Trophoblast cell (in vitro differentiated cells and primary cell): ENCODE results near the gene CHRND.

Source experiments
- DNase-seq, 2 donors: peaks; one replicate each; pipeline ENCODE4 v3.0.0-alpha.2; 2016
- H2AFZ ChIP-seq: 2 replicates; pipeline ENCODE4 v1.6.1; 2013; ENCODE audit warnings: low read length, moderate library complexity, mild to moderate bottlenecking; ENCODE audit not compliant: insufficient read depth, poor library complexity
- H2AK5ac ChIP-seq: 2 replicates; pipeline ENCODE4 v1.6.1; 2013; ENCODE audit warnings: mild to moderate bottlenecking, low read length
- H2BK120ac ChIP-seq: 2 replicates; pipeline ENCODE4 v1.6.1; 2013; ENCODE audit warnings: low read length, mild to moderate bottlenecking, moderate library complexity; ENCODE audit not compliant: insufficient read depth, poor library complexity
- H2BK12ac ChIP-seq: 2 replicates; pipeline ENCODE4 v1.6.1; 2013; ENCODE audit warnings: mild to moderate bottlenecking, low read length, moderate library complexity
- H2BK5ac ChIP-seq: 2 replicates; pipeline ENCODE4 v1.6.1; 2013; ENCODE audit warnings: low read length, low read depth, moderate library complexity, mild to moderate bottlenecking; ENCODE audit not compliant: poor library complexity
- H3K14ac ChIP-seq: 2 replicates; pipeline ENCODE4 v1.6.1; 2013; ENCODE audit warnings: mild to moderate bottlenecking, low read length
- H3K18ac ChIP-seq: 2 replicates; pipeline ENCODE4 v1.6.1; 2013; ENCODE audit warnings: mild to moderate bottlenecking, low read length
- H3K23ac ChIP-seq: 2 replicates; pipeline ENCODE4 v1.6.1; 2013; ENCODE audit warnings: low read length
- H3K27ac ChIP-seq: 2 replicates; pipeline ENCODE4 v1.5.1; 2013; ENCODE audit warnings: low read depth, mild to moderate bottlenecking, inconsistent platforms, low read length, moderate library complexity
- H3K27me3 ChIP-seq: 2 replicates; pipeline ENCODE4 v1.6.1; 2013; ENCODE audit warnings: inconsistent platforms, mild to moderate bottlenecking, low read length, moderate library complexity; ENCODE audit not compliant: insufficient read depth
- H3K36me3 ChIP-seq, 2 experiments: 1 replicate in 1 of 2; 2 replicates in 1 of 2; pipeline ENCODE4 v1.6.1; 2013; ENCODE audit warnings: low read length in 2 of 2, mild to moderate bottlenecking in 2 of 2, moderate library complexity in 1 of 2; ENCODE audit not compliant: insufficient read depth in 2 of 2, control insufficient read depth in 1 of 2
- H3K4ac ChIP-seq: 2 replicates; pipeline ENCODE4 v1.6.1; 2013; ENCODE audit warnings: low read depth, mild to moderate bottlenecking, low read length, moderate library complexity
- H3K4me1 ChIP-seq, 2 experiments: 1 replicate in 1 of 2; 2 replicates in 1 of 2; pipeline ENCODE4 v1.6.1; 2013; ENCODE audit warnings: low read length in 2 of 2, mild to moderate bottlenecking in 2 of 2, moderate library complexity in 1 of 2; ENCODE audit not compliant: insufficient read depth in 2 of 2, control insufficient read depth in 1 of 2
- H3K4me2 ChIP-seq: 2 replicates; pipeline ENCODE4 v1.6.1; 2013; ENCODE audit warnings: inconsistent platforms, mild to moderate bottlenecking, low read length, moderate library complexity
- H3K4me3 ChIP-seq: 2 replicates; pipeline ENCODE4 v1.5.1; 2013; ENCODE audit warnings: mild to moderate bottlenecking, low read depth, low read length, inconsistent platforms
- H3K79me1 ChIP-seq: one replicate; pipeline ENCODE4 v1.6.1; 2013; ENCODE audit warnings: low read length
- H3K79me2 ChIP-seq: 2 replicates; pipeline ENCODE4 v1.6.1; 2013; ENCODE audit warnings: low read length, mild to moderate bottlenecking; ENCODE audit not compliant: control insufficient read depth, insufficient read depth, poor library complexity
- H3K9ac ChIP-seq: 2 replicates; pipeline ENCODE4 v1.6.1; 2013; ENCODE audit warnings: mild to moderate bottlenecking, low read length
- H3K9me3 ChIP-seq: 2 replicates; pipeline ENCODE4 v1.6.1; 2013; ENCODE audit warnings: low read depth, mild to moderate bottlenecking, control low read depth, inconsistent platforms, low read length; ENCODE audit not compliant: insufficient read depth
- H4K12ac ChIP-seq: 2 replicates; pipeline ENCODE4 v1.6.1; 2013; ENCODE audit warnings: low read depth, mild to moderate bottlenecking, low read length, moderate library complexity
- H4K8ac ChIP-seq: 2 replicates; pipeline ENCODE4 v1.6.1; 2013; ENCODE audit warnings: low read depth, mild to moderate bottlenecking, low read length, moderate library complexity
- H4K91ac ChIP-seq: one replicate; pipeline ENCODE4 v1.6.1; 2013; ENCODE audit warnings: low read depth, mild to moderate bottlenecking, low read length, moderate library complexity
- WGBS: extraction: QIAGEN DNeasy Blood & Tissue Kit; methylation state at CpG from one replicate; pipeline ENCODE4 v1.1.7; 2013; ENCODE audit warnings: missing lambda C conversion rate; ENCODE audit not compliant: insufficient read length, insufficient coverage; ENCODE audit errors: extremely low coverage; 5-methylcytosine and 5-hydroxymethylcytosine counted together

CHRND gene

DNA sequence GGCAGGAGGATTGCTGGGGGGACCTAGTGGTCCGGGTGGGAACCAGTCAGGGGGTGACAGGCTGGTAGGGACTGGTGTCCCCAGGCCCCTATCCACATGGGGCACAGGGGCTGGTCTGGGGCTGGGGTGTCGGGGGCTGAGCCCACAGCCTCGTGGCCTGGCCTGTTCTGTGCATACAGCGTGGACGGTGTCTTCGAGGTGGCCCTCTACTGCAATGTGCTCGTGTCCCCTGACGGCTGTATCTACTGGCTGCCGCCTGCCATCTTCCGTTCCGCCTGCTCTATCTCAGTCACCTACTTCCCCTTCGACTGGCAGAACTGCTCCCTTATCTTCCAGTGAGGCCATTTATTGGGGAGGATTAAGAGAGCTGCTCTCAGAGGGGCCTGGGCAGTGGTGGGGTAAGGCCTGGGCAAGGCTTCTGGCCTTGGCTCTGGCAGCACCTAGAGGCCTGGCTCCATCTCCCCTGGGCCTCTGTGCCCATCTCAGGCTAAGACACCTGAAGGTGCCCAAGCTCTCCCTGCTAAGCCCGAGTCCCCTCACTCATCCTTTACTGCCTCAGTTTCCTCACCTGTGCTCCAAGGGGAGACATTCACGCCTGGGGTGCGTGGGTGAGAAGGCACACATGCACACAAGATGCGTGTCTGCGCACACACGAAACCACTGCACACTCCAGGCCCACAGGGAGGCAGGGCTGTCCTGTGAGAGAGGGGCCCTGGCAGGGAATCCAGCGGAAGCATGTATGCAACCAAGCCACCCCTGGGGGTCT lies 15.4 kb downstream of the CHRND start:
- H3K79me1 ChIP-seq: no peaks in the 10 kb centered on the region
- DNase-seq: no peak
- H3K27ac ChIP-seq: no peak overlapping the region
- no peak overlapping the region for H2AFZ ChIP-seq
- no peak overlapping the region for H4K12ac ChIP-seq
- no peaks in the 10 kb centered on the region for H3K36me3 ChIP-seq
- H3K9ac ChIP-seq: no peak overlapping the region
- no peak overlapping the region for H2BK5ac ChIP-seq
- no peak overlapping the region for H2AK5ac ChIP-seq
- H2BK12ac ChIP-seq: no peak overlapping the region
- H3K4ac ChIP-seq: no peak overlapping the region
- H3K18ac ChIP-seq: no peak overlapping the region
- no peak overlapping the region for H3K14ac ChIP-seq
- H3K23ac ChIP-seq: no peak overlapping the region
- H3K4me3 ChIP-seq: peak overlapping the region; percentile 51
- peaks cover 9 to 10% of the 10 kb centered on the region in 2 experiments for H3K4me1 ChIP-seq
- H2BK120ac ChIP-seq: no peak overlapping the region
- no CpG with 5 or more reads among the region's 19 CpGs for WGBS
- peaks cover 3% of the 10 kb centered on the region for H3K9me3 ChIP-seq
- H3K27me3 ChIP-seq: no peaks in the 10 kb centered on the region
- H3K4me2 ChIP-seq: no peak overlapping the region
- H4K8ac ChIP-seq: no peak overlapping the region
- H3K79me2 ChIP-seq: no peaks in the 10 kb centered on the region
- H4K91ac ChIP-seq: no peak overlapping the region

DNA sequence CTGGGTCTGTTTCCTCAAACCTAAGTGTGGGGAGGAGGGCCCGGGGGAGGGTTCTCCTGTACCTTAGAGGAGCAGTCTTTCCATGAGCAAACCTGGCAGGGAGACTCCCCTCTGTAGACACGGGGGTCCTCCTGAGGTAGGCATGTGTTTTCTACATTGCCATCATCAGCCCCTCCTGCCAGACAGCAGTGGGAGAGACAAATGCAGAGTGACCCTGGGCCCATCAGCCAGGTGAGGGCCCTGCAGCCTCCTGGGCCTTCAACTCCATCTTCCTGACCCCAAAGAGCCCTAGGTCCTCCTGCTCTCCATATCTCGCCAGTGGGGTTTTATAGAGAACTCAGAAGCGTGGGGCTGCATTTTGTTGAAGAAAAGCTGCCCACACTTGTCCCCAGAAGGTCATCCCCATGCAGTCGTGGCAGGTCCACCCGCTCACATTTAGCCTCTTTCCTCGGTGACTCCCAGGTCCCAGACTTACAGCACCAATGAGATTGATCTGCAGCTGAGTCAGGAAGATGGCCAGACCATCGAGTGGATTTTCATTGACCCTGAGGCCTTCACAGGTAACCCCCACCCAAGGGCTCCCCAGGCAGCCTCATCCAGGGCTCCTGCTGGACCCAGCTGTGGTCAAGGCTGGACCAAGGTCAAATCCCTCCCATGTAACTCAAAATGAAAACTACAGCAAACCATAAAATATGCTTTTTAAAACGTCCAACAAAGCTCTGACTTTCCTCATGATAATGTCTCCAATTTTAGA lies 16.2 kb downstream of the CHRND start:
- Histone ChIP-seq H4K8ac (no peak overlapping the region), H3K27ac (no peak overlapping the region), H4K12ac (no peak overlapping the region), H3K14ac (no peak overlapping the region), H3K4me2 (no peak overlapping the region), H3K4me3 (no peak overlapping the region), H2BK120ac (no peak overlapping the region), H2AK5ac (no peak overlapping the region), H3K27me3 (no peaks in the 10 kb centered on the region), H3K4ac (no peak overlapping the region), H3K36me3 (no peaks in the 10 kb centered on the region), H3K4me1 (peaks cover 9 to 10% of the 10 kb centered on the region in 2 experiments), H3K9me3 (peaks cover 3% of the 10 kb centered on the region), H3K23ac (no peak overlapping the region), H2BK12ac (no peak overlapping the region), H3K79me2 (no peaks in the 10 kb centered on the region), H2BK5ac (no peak overlapping the region), H2AFZ (no peak overlapping the region), H3K79me1 (no peaks in the 10 kb centered on the region), H3K9ac (no peak overlapping the region), H3K18ac (no peak overlapping the region), H4K91ac (no peak overlapping the region)
- no CpG with 5 or more reads among the region's 9 CpGs for WGBS
- DNase-seq: no peak

DNA sequence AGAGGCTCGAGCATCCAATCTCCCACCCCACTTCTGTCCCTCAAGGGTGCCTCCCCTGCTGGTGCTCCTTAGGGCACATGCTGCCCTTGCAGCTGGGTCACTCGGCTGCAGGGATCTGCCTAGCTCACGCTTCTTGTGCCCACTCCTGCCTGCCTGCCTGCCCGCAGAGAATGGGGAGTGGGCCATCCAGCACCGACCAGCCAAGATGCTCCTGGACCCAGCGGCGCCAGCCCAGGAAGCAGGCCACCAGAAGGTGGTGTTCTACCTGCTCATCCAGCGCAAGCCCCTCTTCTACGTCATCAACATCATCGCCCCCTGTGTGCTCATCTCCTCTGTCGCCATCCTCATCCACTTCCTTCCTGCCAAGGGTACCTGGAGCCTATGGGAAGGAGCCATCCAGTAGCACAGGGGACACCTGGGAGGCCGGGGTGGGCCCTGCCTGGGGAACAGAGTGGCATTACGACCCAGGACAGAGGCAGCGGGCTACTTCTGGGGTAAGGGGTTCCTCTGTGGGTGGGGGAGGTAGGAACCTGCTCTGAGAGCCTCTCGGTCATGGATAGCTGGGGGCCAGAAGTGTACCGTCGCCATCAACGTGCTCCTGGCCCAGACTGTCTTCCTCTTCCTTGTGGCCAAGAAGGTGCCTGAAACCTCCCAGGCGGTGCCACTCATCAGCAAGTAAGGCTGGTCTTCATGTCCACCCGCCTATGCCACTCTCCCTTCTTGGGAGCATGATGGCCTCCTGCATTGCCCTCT lies 16.9 kb downstream of the CHRND start:
- no peak overlapping the region for H2BK120ac ChIP-seq
- no peak overlapping the region for H3K27ac ChIP-seq
- H3K4me1 ChIP-seq: peaks cover 9 to 10% of the 10 kb centered on the region in 2 experiments
- no peak overlapping the region for H3K18ac ChIP-seq
- no peak overlapping the region for H3K14ac ChIP-seq
- no peak overlapping the region for H2AK5ac ChIP-seq
- H2BK12ac ChIP-seq: no peak overlapping the region
- no peak overlapping the region for H2AFZ ChIP-seq
- H3K27me3 ChIP-seq: no peaks in the 10 kb centered on the region
- H4K12ac ChIP-seq: no peak overlapping the region
- peaks cover 3% of the 10 kb centered on the region for H3K9me3 ChIP-seq
- no peak overlapping the region for H4K8ac ChIP-seq
- H3K4me3 ChIP-seq: no peak overlapping the region
- H2BK5ac ChIP-seq: no peak overlapping the region
- no peaks in the 10 kb centered on the region for H3K36me3 ChIP-seq
- WGBS: no CpG with 5 or more reads among the region's 20 CpGs
- H3K4ac ChIP-seq: no peak overlapping the region
- no peak overlapping the region for H4K91ac ChIP-seq
- H3K4me2 ChIP-seq: no peak overlapping the region
- no peaks in the 10 kb centered on the region for H3K79me2 ChIP-seq
- no peak overlapping the region for H3K9ac ChIP-seq
- no peaks in the 10 kb centered on the region for H3K79me1 ChIP-seq
- DNase-seq: no peak
- no peak overlapping the region for H3K23ac ChIP-seq

DNA sequence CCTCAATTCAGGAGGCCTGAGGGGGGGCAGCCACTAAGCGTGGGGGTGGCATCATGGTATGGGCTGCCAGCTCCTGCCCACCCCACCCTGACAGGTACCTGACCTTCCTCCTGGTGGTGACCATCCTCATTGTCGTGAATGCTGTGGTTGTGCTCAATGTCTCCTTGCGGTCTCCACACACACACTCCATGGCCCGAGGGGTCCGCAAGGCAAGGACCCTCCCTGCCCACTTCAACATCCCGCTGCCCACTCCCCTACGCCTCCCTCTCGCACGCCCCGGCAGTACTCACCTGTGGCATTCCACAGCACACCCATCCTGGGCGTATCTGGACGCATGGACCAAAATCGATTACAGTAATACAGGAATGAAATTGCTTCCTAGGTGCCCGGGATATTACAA lies 17.5 kb downstream of the CHRND start:
- no peak overlapping the region for H2BK5ac ChIP-seq
- no peak overlapping the region for H2BK120ac ChIP-seq
- no peaks in the 10 kb centered on the region for H3K36me3 ChIP-seq
- H3K9ac ChIP-seq: no peak overlapping the region
- H3K4ac ChIP-seq: no peak overlapping the region
- no peak overlapping the region for H2AFZ ChIP-seq
- no peak overlapping the region for H2AK5ac ChIP-seq
- no peaks in the 10 kb centered on the region for H3K27me3 ChIP-seq
- no peak overlapping the region for H2BK12ac ChIP-seq
- no peak overlapping the region for H3K23ac ChIP-seq
- no peak overlapping the region for H3K14ac ChIP-seq
- H3K4me1 ChIP-seq: peaks cover 9 to 10% of the 10 kb centered on the region in 2 experiments
- no peak overlapping the region for H3K4me2 ChIP-seq
- no peak overlapping the region for H4K12ac ChIP-seq
- H3K18ac ChIP-seq: no peak overlapping the region
- no peak overlapping the region for H3K27ac ChIP-seq
- WGBS: no CpG with 5 or more reads among the region's 14 CpGs
- no peaks in the 10 kb centered on the region for H3K79me1 ChIP-seq
- H3K79me2 ChIP-seq: no peaks in the 10 kb centered on the region
- H4K8ac ChIP-seq: no peak overlapping the region
- peaks cover 3% of the 10 kb centered on the region for H3K9me3 ChIP-seq
- DNase-seq: no peak
- H4K91ac ChIP-seq: no peak overlapping the region
- peak overlapping the region; percentile 18 for H3K4me3 ChIP-seq
